ENCODE measurements around the gene SMARCA4.

GRCh38 chr19:11017275-11018035, 56.6 kb downstream of the SMARCA4 start:
- TF ChIP-seq POLR2AphosphoS5 (IDR thresholded peaks at IDR 0.05) (no peak), CTCF (IDR thresholded peaks at IDR 0.05) (no peak)
